Activated effector memory CD4-positive, alpha-beta T cell treated with Interleukin-2 at 50 U/mL for 16 hours (primary cell): ENCODE data around the gene GPLD1.
"Not testable (repeated sequence)": the region's sequence is repeated elsewhere in the genome, so short reads cannot be mapped to it uniquely, and the experiment has no call there.

ENCODE experiments used
- DNase-seq: peaks from one replicate; pipeline ENCODE4 v3.0.0-alpha.2; 2020

Gene GPLD1

DNA sequence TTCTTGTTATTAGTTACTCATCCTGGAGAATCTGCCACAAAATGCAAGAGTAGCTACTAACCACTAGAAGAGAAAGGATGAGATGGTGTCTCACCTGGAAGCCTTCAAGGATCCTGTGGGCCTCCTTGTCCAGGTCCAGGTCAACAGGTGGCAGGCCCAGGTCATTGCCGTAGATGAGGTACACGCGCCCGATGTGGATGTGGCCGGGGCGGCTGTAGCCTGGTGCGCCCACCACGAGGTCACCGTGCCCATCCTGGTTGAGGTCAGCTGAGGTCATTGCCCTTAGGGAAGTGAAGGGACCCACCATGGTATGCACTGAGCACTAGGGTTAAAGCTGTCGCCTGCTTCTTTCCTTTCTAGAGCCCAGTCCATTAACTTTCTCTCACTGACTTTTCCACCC lies 35.5 kb downstream of the GPLD1 start:
- DNase-seq, result no peak

DNA sequence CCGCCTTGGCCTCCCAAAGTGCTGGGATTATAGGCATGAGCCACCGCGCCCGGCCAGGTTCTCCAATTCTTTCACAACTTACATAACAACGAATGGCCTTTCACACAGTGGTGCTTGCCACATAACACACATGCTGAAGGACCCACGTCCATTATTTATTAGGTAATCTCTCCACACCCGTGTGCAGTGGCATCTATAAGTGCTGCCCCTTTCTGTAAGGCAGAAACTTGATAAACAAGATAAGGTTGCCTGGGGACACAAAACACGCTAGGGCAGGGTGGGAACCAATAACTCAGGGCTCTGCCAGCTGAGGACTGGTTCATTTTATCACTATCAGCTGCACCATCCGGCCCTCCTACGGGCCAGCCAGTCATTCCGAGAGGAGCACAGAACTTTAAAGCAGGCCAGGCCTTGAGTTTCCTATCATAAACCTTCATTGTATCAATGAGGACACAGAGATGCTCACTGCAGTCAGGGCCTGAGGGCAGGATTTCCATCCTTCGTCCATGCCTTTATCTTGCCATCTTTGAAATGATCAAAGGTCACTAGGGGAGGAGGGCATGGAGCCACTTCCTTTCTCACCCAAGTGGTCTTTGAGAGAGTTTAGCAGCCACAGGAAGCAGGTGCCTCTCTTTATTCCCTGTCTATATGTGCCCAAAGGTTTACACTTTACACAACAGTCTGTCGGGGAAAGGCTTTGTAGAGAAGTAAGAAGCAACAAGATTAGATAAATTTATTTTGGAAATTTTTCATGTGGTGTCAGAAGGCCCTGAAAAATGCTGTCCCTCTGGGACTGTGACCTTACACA lies 37.6 kb downstream of the GPLD1 start:
- no peak for DNase-seq

DNA sequence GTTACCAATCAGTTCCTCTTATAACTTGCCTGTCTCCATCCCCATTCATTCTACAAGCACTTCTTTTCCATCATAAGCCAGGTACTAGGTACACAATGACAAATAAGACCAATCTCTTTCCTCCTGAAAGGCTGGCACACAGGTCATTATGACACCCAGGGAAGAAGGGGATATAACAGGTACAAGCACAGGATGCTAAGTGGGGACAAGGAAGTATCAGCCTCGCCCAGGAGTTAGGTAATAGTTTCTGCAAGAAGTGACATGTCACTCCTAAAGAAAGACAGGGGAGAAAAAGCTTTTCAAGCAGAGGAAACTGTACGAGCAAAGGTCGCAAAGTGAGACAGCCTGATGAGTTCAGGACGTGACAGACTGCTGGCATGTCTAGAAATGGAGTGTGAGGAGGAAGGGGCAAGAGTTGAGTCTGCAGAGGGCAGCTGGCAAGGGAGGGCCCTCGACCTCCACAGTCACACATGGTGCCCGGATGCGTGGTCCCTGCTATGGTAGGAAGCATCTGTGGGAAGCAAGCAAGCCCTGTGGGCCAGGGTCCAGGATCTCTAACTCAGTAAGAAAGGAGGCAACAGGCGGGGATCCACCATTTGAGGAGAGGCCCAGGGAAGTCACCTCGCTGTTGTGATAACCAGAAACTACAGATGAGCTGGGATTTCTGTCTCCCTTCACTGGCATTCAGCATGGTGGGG lies 40.4 kb downstream of the GPLD1 start:
- DNase-seq, result no peak

DNA sequence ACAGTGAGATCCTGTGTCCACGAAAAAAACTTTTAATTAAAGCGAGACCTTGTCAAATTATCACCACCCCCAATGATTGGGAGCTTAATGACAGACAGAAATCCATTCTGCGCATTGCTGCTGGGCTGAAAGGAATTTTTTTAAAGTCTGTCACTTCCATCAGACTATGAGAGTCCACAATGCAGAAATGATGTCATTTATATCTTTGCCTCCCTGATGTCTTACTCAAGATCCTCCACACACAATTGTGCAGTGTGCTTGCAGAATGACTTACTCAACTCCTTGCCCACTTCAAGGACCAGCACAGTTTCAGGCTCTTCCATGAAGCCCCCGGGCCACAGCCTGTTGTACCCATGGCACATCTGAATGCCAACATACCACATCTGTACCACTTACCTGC lies 41.0 kb downstream of the GPLD1 start:
- no peak for DNase-seq

DNA sequence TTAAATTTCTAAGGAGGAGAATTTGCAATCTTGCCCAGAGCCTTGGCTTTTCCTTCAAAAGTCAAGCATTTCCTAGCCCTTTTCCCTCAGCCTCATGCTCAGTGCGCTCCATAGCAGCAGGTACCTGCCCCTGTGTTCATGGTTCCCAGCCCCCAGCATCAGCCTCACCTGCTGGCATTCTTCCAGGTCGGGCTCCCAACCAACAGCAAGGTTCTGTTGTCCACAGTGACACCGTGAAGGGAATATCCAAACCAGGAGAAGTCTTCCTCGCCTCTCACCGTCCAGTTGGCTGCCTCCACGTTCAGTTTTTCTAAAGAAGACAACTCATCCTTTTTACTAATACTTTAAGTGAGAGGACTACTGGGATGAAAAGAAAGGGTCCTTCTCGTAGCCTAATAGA lies 42.7 kb downstream of the GPLD1 start:
- DNase-seq, result no peak

DNA sequence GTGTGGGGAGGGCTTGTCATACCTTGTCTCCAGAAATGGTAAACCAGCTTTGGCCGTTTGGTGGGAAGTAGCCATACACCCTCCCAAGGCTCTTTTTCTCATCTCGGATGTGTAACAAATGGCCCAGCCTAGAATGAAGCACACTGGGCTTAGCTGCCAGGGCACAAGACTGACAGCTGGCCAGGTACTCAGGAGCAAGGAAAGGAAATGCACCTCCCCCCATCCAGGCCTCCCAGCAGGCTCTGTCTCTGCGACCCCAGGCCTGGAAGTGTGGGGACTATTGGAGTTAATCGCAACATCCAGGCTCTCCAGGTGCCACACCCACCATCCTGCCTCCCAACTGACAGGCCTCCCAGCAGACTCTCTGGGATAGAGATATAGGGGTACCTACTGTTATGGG lies 43.7 kb downstream of the GPLD1 start:
- no peak for DNase-seq

DNA sequence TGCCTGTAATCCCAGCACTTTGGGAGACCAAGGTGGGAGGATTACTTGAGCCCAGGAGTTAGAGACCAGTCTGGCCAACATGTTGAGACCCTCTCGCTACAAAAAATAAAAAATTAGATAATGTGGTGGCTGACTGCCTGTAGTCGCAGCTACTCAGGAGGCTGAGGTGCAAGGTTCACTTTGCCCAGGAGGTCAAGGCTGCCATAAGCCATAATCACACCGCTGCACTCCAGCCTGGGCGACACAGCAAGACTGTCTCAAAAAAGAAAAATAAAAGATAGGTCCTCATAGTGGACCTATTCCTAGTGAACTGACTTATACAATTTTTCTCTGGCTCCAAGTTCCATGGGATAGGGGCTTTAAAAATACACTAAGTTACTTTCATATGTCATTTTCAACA lies 44.8 kb downstream of the GPLD1 start:
- no peak for DNase-seq

DNA sequence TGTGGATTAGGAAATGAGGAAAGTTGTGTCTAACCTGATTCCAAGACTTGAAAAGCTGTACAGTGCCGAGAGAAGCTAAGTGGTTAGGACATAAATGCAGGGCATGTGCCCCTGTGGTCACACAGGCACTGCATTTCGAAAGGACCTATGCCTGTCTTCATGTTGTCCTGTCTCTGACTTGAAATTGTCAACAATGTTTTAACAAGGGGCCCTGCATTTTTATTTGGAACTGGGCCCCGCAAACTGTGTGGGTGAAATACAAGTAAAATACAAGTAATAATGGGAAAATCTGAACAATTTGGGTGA lies 47.8 kb downstream of the GPLD1 start:
- no peak for DNase-seq

DNA sequence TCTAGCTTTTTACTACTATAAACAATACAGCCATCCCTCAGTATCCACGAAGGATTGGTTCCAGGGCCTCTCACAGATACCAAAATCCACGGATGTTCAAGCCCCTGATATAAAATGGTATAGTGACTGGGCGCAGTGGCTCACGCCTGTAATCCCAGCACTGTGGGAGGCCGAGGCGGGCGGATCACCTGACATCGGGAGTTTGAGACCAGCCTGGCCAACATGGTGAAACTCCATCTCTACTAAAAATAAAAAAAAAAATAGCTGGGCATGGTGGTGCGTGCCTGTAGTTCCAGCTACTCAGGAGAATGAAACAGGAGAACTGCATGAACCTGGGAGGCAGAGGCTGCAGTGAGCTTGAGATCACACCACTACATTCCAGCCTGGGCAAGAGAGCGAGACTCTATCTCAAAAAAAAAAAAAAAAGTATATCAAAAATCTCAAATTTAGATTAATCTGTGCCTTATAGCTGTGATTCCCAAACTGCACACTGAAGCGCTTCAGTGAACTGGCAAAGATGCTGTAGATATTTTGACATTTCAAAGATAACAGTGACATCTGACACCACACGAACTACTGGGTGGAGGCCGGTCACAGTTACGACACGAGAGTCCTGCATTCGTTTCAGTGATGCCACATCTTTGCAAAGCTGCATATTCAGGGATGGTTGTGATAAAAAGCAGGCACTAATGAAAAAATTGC lies 48.3 kb downstream of the GPLD1 start:
- DNase-seq, result no peak

DNA sequence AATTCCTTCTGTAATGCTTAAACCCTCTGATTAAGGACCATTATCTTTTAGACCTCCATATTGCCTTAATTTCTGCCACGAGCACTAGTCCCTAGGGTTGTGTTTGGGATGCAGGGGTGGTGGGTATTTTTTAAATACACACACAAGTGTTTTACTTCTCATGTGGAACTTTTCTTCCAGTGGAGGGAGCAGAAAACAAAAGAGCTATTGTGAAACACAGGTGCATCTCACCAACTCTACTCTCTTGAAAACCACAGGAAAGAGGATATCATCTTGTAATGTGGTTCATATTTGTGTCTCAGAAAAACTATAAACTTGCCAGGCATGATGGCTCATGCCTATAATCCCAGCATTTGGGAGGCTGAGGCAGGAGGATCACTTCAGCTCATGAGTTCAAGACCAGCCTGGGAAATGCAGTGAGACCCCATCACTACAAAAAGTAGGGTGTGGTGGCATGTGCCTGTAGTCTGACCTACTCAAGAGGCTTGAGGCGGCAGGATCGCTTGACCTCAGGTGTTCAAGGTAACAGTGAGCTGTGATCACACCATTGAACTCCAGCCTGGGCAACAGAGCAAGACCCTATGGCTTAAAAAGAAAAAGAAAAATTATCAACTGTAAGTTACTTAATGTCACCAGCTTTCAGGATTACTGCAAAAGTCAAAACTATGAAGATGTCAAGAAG lies 49.4 kb downstream of the GPLD1 start:
- no peak for DNase-seq

DNA sequence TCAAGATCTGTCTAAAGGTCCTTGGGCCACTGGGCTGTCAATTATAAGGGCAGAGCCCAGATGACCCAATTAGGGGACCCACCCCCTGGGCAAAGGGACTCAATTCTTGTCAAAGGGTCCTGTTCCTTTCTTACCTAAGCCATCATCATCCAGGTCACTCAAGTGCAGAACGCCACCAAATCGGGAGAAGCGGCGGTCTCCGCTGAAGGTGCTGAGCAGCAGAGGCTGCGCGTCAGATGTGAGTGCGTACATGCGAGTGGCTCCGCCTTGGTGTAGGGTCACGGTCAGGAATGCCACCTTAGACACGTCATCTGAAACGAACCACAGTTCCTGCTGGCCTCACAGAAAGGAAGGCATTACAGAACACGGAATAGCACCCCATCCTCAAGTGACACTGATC lies 52.4 kb downstream of the GPLD1 start:
- DNase-seq, result no peak

DNA sequence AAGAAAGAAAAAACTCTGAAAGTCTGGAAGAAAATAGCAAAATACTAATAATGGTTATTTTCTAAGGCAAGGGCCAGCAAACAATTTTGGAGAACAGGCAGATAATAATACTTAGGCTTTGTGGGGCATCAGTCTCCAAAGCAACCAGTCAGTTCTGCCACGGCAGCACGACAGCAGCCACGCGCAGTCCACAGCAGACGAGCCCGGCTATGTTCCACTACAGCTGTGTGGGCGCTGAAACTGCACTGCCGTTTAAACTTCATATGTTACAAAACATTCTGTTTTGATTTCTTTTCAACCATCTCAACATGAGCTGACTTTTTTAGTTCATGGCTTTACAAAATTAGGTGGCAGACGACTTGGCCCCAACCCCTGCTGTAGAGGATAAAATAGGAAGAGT lies 56.8 kb downstream of the GPLD1 start:
- DNase-seq, result no peak

DNA sequence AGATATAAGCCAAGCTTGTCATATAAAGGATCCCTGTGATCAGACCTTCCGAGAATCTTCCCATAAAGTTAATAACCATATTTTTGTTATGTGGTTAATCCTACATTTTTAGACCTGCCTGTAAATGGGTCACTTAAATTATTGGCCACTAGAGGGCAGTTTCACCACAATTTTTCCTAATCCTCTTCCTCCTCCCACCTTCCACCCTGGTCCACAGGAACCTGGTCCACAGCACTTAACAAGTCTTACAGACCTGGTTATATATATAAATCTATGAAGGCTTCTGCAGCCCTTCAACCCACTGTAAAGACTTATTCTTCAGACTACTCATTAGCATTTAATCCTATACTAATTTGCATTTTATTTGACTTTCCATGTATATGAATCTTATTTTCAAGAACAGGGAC lies 58.3 kb downstream of the GPLD1 start:
- no peak for DNase-seq

DNA sequence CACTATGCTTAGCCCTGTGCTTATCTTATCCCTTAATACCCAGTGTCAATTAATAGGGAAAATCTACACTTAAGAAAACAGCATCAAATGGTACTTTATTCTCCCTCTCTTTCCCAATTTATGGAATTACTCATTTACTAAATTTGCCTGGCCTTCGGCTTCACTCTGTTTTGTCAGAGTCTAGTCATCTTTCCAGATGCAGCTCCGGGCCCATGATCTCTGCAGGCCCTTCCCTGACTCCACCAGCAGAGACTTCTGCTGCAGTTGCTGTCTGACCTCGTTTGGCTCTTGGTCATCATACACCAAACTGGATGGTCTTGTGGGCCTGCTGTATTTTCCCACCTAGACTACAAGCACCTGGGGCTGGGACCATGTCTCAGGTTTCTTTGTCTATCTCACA lies 59.3 kb downstream of the GPLD1 start:
- no peak for DNase-seq

DNA sequence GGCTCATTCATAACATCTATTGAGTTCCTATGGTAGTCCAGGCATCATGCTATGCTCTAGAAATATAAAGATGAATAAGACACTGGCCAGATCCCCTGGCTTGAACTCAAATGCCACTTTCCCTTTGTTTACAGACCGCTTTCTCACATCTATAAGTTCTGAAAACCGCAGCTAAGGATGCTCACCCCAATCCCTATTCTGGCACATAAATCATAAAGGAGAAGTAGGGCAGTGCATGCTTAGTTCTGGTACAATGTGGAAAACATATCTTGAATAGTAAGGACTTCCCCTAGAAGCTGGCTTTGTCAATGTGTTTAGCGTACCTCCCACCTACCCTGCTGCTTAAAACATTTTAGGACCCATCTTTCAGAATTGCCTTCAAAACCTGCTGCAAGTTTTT lies 60.2 kb downstream of the GPLD1 start:
- no peak for DNase-seq

DNA sequence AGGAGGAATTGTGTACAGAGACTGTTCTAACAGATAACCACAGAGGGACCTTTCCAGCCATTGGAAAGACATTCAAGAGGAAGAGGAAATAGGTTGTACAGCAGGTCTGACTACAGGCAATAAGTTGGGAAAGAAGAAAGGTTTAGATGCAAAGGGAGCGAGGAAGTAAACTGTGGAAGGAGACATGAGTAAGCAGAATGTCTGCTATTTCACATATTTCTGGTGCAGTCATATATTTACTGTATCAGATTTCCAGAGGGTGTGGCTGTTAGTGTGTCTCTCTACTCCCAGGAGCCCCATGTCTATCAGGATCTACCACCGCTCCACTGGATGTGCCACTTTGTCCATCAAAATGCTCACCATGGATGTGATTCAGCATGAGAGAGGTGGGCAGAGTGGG lies 60.8 kb downstream of the GPLD1 start:
- no peak for DNase-seq

DNA sequence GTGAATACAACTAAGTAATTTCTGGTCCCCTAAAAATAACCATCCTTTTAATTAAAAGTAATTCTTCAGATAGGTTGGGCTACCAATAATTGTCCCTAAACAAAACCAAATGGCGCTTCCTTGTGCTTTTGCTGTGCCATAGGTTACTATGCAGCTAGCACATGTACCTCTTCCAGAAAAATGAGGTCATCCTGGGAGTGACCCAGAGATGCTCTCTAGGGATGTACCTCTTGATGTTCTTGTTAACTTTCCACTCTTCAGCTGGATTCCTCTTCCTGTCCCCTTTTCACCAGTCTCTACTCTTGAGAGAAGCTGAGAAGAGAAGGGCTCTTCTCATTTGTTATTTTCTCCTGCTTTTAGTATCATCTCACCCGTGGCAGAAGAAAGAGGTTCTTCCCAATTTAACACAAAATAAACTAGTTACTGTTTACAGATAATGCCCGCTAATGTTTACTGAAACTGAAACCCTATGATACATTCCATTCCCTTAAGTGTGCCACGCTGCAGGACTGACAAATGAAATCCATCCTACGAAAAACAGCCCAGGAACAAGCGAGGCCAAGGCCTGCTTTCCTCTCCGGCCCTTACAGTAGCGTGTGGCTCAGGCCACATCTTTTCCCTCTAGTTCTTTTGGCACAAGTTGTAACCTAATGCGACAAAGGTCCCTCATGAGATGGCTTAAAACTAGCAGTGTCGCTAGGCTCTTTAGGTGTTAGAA lies 62.5 kb downstream of the GPLD1 start:
- no peak for DNase-seq

DNA sequence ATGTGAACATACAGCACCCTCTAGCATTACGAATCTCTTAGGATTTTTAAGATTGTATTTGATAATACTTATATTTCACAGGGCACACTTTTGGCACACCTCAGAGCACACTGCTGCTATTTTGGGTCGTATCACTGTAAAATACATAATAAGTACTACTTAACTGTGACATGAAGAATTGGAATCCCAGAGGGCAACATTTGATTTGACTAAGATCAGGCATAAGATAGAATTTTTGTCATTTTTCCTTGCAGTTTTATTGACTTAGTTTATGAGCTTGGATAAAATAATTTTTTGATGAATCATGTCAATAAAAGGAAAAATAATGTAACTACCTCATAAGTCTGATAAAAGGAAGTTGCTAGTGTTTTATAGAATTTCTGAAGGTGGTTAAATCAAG lies 64.3 kb downstream of the GPLD1 start:
- DNase-seq, result no peak

DNA sequence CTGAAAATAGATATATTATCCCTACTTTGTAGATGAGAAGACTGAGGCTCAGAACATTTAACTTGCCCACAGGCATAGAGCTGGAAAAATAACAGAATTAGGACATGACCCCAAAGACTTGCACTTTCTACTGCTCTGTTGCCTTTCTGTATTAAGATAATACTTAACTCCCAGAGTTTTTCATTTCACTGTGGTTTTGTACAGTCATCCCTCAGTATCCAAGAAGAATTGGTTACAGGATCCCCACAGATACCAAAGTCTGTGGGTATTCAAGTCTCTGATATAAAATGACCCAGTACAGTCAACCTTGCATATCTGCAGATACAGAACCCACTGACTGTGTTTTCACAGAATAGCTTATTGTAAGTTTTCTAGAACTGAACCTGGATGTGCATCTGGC lies 69.9 kb downstream of the GPLD1 start:
- no peak for DNase-seq

DNA sequence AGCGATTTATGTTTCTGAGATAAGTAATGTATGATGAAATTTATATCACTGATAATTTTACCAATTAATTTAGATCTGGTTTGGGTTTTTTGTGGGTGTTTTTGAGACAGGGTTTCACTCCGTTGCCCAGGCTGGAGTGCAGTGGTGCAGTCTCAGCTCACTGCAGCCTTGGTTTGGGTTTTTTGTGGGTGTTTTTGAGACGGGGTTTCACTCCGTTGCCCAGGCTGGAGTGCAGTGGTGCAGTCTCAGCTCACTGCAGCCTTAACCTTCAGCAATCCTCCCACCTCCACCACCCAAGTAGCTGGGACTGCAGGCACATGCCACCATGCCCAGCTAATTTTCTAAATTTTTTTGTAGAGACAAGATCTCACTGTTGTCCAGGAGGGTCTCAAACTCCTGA lies 73.6 kb downstream of the GPLD1 start:
- DNase-seq, result no peak

DNA sequence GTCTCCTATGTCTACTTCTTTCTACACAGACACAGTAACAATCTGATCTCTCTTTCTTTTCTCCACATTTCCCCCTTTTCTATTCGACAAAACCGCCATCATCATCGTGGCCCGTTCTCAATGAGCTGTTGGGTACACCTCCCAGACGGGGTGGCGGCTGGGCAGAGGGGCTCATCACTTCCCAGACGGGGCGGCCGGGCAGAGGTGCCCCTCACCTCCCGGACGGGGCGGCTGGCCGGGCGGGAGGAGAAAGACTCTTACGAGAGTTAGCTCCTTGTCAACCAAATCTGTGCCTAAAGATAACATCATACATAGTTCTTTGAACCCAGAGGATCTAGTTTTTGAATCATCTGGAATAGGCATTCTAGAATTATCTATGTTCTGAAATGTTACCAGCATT lies 74.8 kb downstream of the GPLD1 start:
- DNase-seq, result not testable (repeated sequence)

DNA sequence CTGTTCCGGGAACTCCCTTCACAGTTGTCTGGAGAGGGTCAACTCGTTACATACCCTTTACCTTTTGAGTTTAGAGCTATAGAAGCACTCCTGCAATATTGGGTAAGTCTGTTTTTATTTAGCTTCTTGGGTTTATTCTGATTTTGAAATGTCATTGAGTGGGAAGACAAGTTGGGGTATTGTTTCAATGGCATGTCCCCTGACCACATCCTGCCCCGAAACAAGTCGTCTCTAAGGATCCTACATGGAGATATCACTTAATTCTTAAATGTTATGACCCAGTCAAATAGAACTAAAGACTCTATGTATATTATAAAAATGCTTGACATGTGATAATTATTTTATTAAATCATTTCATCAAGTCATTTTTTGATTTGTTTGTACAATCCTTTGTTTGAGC lies 77.1 kb downstream of the GPLD1 start:
- DNase-seq, result no peak

DNA sequence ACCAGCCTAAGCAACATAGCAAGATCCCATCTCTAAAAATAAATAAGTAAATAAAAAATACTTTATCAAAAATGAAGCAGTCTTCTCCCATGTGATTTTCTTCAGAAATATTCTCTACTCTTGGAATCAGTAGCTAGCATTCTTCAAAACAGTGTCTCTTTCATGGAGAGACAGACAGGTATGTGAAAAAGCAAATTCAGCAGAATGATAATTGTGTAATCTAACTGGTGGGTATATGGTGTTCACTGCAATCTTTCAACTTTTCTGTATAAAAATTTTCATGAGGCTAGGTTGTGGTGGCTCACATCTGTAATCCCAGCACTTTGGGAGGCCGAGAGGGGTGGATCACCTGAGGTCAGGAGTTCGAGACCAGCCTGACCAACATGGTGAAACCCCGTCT lies 78.8 kb downstream of the GPLD1 start:
- DNase-seq, result no peak
